CD4-positive, alpha-beta memory T cell (primary cell): ENCODE data around the gene GJC1. TPM values are rescaled to one million over a fixed set of nuclear protein-coding genes. Genes with fewer than 3 reads are reported as not detected.

ENCODE experiments used
- CTCF ChIA-PET: fragments of 350-600 bp; sonication (Branson Sonifier 250); formaldehyde crosslinking; loops from one replicate; lab custom pipeline; 2021; ENCODE audit warnings: inconsistent platforms; ENCODE audit not compliant: partially characterized antibody; lab: Charles Lee
- POLR2A ChIA-PET: fragments of 350-600 bp; sonication (Branson Sonifier 250); formaldehyde crosslinking; loops from one replicate; lab custom pipeline; 2021; ENCODE audit not compliant: partially characterized antibody; lab: Charles Lee
- DNase-seq, 5 donors: peaks; one replicate each; pipeline versions ENCODE4 v3.0.0 to v3.0.0-alpha.2; 2020 to 2022; ENCODE audit warnings: mixed read lengths in 1 of 5
- H3K27ac ChIP-seq: one replicate; pipeline ENCODE4 v1.7.0; 2013; ENCODE audit warnings: low read depth, low read length
- H3K27me3 ChIP-seq: 2 replicates; pipeline ENCODE4 v1.7.0; 2013; ENCODE audit warnings: mild to moderate bottlenecking, low read length, moderate library complexity; ENCODE audit not compliant: insufficient read depth
- H3K36me3 ChIP-seq: 2 replicates; pipeline ENCODE4 v1.7.0; 2013; ENCODE audit warnings: mild to moderate bottlenecking, low read length, moderate library complexity; ENCODE audit not compliant: insufficient read depth
- H3K4me1 ChIP-seq: 2 replicates; pipeline ENCODE4 v1.7.0; 2013; ENCODE audit warnings: mild to moderate bottlenecking, low read length, moderate library complexity; ENCODE audit not compliant: insufficient read depth
- H3K4me3 ChIP-seq, 2 donors: one replicate each; pipeline ENCODE4 v1.7.0; 2013; ENCODE audit warnings: low read length in 2 of 2, mild to moderate bottlenecking in 1 of 2
- H3K9me3 ChIP-seq, 2 donors: one replicate each; pipeline ENCODE4 v1.7.0; 2013; ENCODE audit warnings: low read length in 2 of 2, control low read depth in 1 of 2; ENCODE audit not compliant: control insufficient read depth in 1 of 2
- H3K27ac Mint-ChIP-seq, 7 donors: one replicate each; pipeline ENCODE4 v1.8.0; 2020 to 2021; ENCODE audit warnings: mixed read lengths in 7 of 7, mild to moderate bottlenecking in 6 of 7, inconsistent platforms in 3 of 7, moderate library complexity in 3 of 7
- H3K27me3 Mint-ChIP-seq, 2 donors: one replicate each; pipeline ENCODE4 v1.8.0; 2020 to 2021; ENCODE audit warnings: mixed read lengths in 2 of 2
- H3K36me3 Mint-ChIP-seq, 2 donors: one replicate each; pipeline ENCODE4 v1.8.0; 2020 to 2021; ENCODE audit warnings: mixed read lengths in 2 of 2, inconsistent platforms in 1 of 2, mild to moderate bottlenecking in 1 of 2
- H3K4me1 Mint-ChIP-seq, 4 donors: one replicate each; pipeline ENCODE4 v1.8.0; 2020 to 2021; ENCODE audit warnings: mixed read lengths in 4 of 4, mild to moderate bottlenecking in 1 of 4
- H3K4me3 Mint-ChIP-seq, 8 donors: one replicate each; pipeline ENCODE4 v1.8.0; 2020 to 2021; ENCODE audit warnings: mixed read lengths in 8 of 8, mild to moderate bottlenecking in 7 of 8, moderate library complexity in 6 of 8, inconsistent platforms in 3 of 8
- H3K9me3 Mint-ChIP-seq, 8 donors: one replicate each; pipeline ENCODE4 v1.8.0; 2020 to 2021; ENCODE audit warnings: mixed read lengths in 8 of 8, mild to moderate bottlenecking in 5 of 8, inconsistent platforms in 3 of 8, moderate library complexity in 1 of 8
- intact Hi-C: fragments of 100-400 bp; cut with micrococcal nuclease; formaldehyde crosslinking; loops from one replicate; pipeline ENCODE4 v1.15.1; 2023
- polyA plus RNA-seq, 2 donors: library from polyadenylated mRNA; unstranded; fragments of 300-500 nt; fragmentation: Illumina TruSeq; gene quantifications; one replicate each; pipeline ENCODE4 v1.2.3, GENCODE V29; 2021
- total RNA-seq, 2 experiments: library from RNA; stranded (reverse); gene quantifications; one replicate each; pipeline ENCODE4 v1.2.3, GENCODE V29; 2021

Gene GJC1
- total and polyA plus RNA-seq, 4 experiments from 2014 or later: not detected

- Histone ChIP-seq H3K4me1 (no peaks in the 10 kb centered on the region), H3K4me3 (no peak overlapping the region), H3K9me3 (no peaks in the 10 kb centered on the region), H3K27ac (no peak overlapping the region), H3K27me3 (no peaks in the 10 kb centered on the region), H3K36me3 (no peaks in the 10 kb centered on the region)
- no peaks in the 10 kb centered on the region for H3K36me3 Mint-ChIP-seq
- intact Hi-C loops: loop anchor here (10.0 kb wide), 1 partner anchor 1154 kb away; no protein-coding TSS in a partner anchor
- no peaks in the 10 kb centered on the region for H3K9me3 Mint-ChIP-seq
- H3K27me3 Mint-ChIP-seq: peaks cover 14 to 16% of the 10 kb centered on the region in 2 donors
- H3K4me3 Mint-ChIP-seq: no peak overlapping the region
- CTCF ChIA-PET: no interaction called here
- H3K27ac Mint-ChIP-seq: no peak overlapping the region
- H3K4me1 Mint-ChIP-seq: peaks cover 0 to 2% (median 0%) of the 10 kb centered on the region in 4 donors
- DNase-seq: no peak
- POLR2A ChIA-PET: interaction anchor here (0.6 kb wide), 1 partner anchor 612 kb away, joined by 4 read pairs; no protein-coding TSS in a partner anchor
These were observed 61.5 kb downstream of the GJC1 start for GRCh38 chr17:44768505-44769142.

GRCh38 chr17:44767493-44767892 lies 62.6 kb downstream of the GJC1 start:
- H3K9me3 Mint-ChIP-seq: no peaks in the 10 kb centered on the region
- intact Hi-C loops: loop anchor here (10.0 kb wide), 1 partner anchor 1153 kb away; no protein-coding TSS in a partner anchor
- ChIA-PET CTCF (no interaction called here), POLR2A (no interaction called here)
- Histone ChIP-seq H3K36me3 (no peaks in the 10 kb centered on the region), H3K27ac (no peak overlapping the region), H3K9me3 (no peaks in the 10 kb centered on the region), H3K4me3 (no peak overlapping the region), H3K27me3 (no peaks in the 10 kb centered on the region), H3K4me1 (no peaks in the 10 kb centered on the region)
- H3K4me3 Mint-ChIP-seq: no peak overlapping the region
- H3K4me1 Mint-ChIP-seq: peaks cover 0 to 2% (median 0%) of the 10 kb centered on the region in 4 donors
- H3K36me3 Mint-ChIP-seq: no peaks in the 10 kb centered on the region
- H3K27ac Mint-ChIP-seq: no peak overlapping the region
- no peak for DNase-seq
- H3K27me3 Mint-ChIP-seq: peaks cover 14 to 21% of the 10 kb centered on the region in 2 donors

- H3K4me3 Mint-ChIP-seq: no peak overlapping the region
- no peak for DNase-seq
- H3K27ac Mint-ChIP-seq: no peak overlapping the region
- H3K27me3 ChIP-seq: no peaks in the 10 kb centered on the region
- no peaks in the 10 kb centered on the region for H3K9me3 Mint-ChIP-seq
- H3K4me1 ChIP-seq: no peaks in the 10 kb centered on the region
- no peaks in the 10 kb centered on the region for H3K9me3 ChIP-seq
- H3K4me1 Mint-ChIP-seq: peaks cover 0 to 2% (median 0%) of the 10 kb centered on the region in 4 donors
- no peak overlapping the region for H3K27ac ChIP-seq
- CTCF ChIA-PET: no interaction called here
- peaks cover 16 to 24% of the 10 kb centered on the region in 2 donors for H3K27me3 Mint-ChIP-seq
- intact Hi-C loops: loop anchor here (10.0 kb wide), 1 partner anchor 1152 kb away; no protein-coding TSS in a partner anchor
- POLR2A ChIA-PET: no interaction called here
- H3K36me3 Mint-ChIP-seq: no peaks in the 10 kb centered on the region
- no peak overlapping the region for H3K4me3 ChIP-seq
- H3K36me3 ChIP-seq: no peaks in the 10 kb centered on the region
These were observed 63.6 kb downstream of the GJC1 start for GRCh38 chr17:44766409-44767038.

- Histone ChIP-seq H3K36me3 (no peaks in the 10 kb centered on the region), H3K9me3 (no peaks in the 10 kb centered on the region), H3K4me1 (no peaks in the 10 kb centered on the region), H3K4me3 (no peak overlapping the region), H3K27me3 (no peaks in the 10 kb centered on the region), H3K27ac (no peak overlapping the region)
- Mint-ChIP-seq H3K4me1 (peaks cover 0 to 2% (median 0%) of the 10 kb centered on the region in 4 donors), H3K27me3 (peaks cover 16 to 30% of the 10 kb centered on the region in 2 donors), H3K4me3 (no peak overlapping the region), H3K36me3 (no peaks in the 10 kb centered on the region), H3K9me3 (no peaks in the 10 kb centered on the region), H3K27ac (no peak overlapping the region)
- CTCF ChIA-PET: no interaction called here
- no peak for DNase-seq
- intact Hi-C loops: loop anchor here (10.0 kb wide), 1 partner anchor 1151 kb away; no protein-coding TSS in a partner anchor
- POLR2A ChIA-PET: no interaction called here
These were observed 64.1 kb downstream of the GJC1 start for GRCh38 chr17:44765965-44766364.

- Mint-ChIP-seq H3K36me3 (no peaks in the 10 kb centered on the region), H3K4me1 (peaks cover 0 to 1% (median 0%) of the 10 kb centered on the region in 4 donors), H3K9me3 (no peaks in the 10 kb centered on the region), H3K27ac (no peak overlapping the region), H3K27me3 (peaks cover 17 to 27% of the 10 kb centered on the region in 2 donors), H3K4me3 (no peak overlapping the region)
- POLR2A ChIA-PET: no interaction called here
- no peak overlapping the region for H3K27ac ChIP-seq
- H3K9me3 ChIP-seq: no peaks in the 10 kb centered on the region
- H3K27me3 ChIP-seq: peaks cover 9% of the 10 kb centered on the region
- intact Hi-C loops: loop anchor here (10.0 kb wide), 1 partner anchor 1148 kb away; no protein-coding TSS in a partner anchor
- no peaks in the 10 kb centered on the region for H3K36me3 ChIP-seq
- DNase-seq: no peak
- CTCF ChIA-PET: no interaction called here
- no peak overlapping the region for H3K4me3 ChIP-seq
- peaks cover 5% of the 10 kb centered on the region for H3K4me1 ChIP-seq
These were observed 66.9 kb downstream of the GJC1 start for GRCh38 chr17:44763170-44763569.

GRCh38 chr17:44761932-44762810 lies 67.9 kb downstream of the GJC1 start:
- ChIA-PET POLR2A (no interaction called here), CTCF (interaction anchor here (0.6 kb wide), 1 partner anchor 106 kb away, joined by 3 read pairs; no protein-coding TSS in a partner anchor)
- Histone ChIP-seq H3K9me3 (no peaks in the 10 kb centered on the region), H3K4me1 (peaks cover 5% of the 10 kb centered on the region), H3K27me3 (peaks cover 9% of the 10 kb centered on the region), H3K27ac (no peak overlapping the region), H3K36me3 (no peaks in the 10 kb centered on the region), H3K4me3 (no peak overlapping the region)
- Mint-ChIP-seq H3K4me1 (peaks cover 0 to 4% (median 0%) of the 10 kb centered on the region in 4 donors), H3K4me3 (no peak overlapping the region), H3K27me3 (peaks cover 19 to 34% of the 10 kb centered on the region in 2 donors), H3K27ac (peak overlapping the region in 1 of 7 donors; percentile 71), H3K9me3 (no peaks in the 10 kb centered on the region), H3K36me3 (no peaks in the 10 kb centered on the region)
- no peak for DNase-seq
- intact Hi-C loops: loop anchor here (10.0 kb wide), 1 partner anchor 1147 kb away; no protein-coding TSS in a partner anchor
